HG03432 (cell line): ENCODE measurements around the gene FUT2.
"Not testable (repeated sequence)": the region's sequence is repeated elsewhere in the genome, so short reads cannot be mapped to it uniquely, and the experiment has no call there.

Experiments used
- ATAC-seq: cut with Tn5 transposase; IDR thresholded peaks from one replicate; pipeline ENCODE4 v1.9.1; 2021; ENCODE audit warnings: mild to moderate bottlenecking, moderate library complexity; ENCODE audit not compliant: unreplicated experiment

Gene FUT2

GRCh38 chr19:48670699-48671445 is 24.9 kb upstream of the FUT2 start:
- ATAC-seq = no peak

DNA sequence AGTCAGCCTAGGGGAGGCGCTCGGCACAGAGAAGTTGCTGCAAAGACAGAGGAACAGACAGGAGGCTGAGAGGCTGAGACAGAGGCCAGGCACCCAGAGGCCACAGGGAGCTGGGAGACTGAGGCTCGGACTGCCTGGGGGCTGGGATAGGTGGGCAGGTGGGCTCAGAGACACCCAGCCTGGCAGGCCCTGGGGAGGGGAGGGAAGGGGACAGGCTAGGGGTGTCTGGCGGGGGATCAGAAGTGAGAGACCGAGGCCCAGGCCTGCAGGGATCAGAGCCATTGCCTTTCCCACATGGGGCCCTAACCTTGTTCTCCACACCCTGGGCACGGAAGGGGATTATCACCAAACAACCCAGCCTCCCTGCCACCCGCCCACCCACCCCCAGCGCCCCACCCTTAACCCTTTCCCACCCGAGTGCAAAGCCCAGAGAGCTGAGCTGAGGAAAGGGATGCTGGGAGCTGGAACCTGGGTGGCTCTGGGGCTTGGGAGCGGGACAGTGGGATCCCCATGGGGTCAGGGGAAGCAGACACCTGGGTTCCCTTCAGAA is 24.2 kb upstream of the FUT2 start:
- no peak for ATAC-seq

DNA sequence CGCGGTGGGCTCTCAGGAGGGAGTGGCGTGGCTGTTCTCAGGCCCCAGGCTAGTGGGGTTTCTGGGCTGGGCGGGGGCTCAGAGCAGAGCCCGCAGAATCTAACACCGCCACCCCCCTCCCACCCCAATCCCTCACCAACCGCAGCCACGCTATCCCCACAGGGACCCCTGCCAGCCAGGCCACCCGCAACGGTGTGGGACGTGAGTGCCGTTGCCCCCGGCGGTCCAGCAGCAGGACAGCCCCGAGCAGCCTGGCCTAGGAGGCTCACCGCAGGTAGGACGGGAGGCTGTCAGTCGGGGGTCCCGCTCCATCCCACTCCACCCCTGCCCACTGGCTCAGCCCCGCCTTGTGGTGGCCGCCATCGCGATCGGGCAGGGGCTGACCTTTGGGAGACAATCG is 22.8 kb upstream of the FUT2 start, which contains the start of gene NTN5:
NTN5 (minus strand) TSS at position 24 of the 400 bp plus-strand sequence. CDS start 2,031 bp downstream, outside the sequence.
- no peak for ATAC-seq

DNA sequence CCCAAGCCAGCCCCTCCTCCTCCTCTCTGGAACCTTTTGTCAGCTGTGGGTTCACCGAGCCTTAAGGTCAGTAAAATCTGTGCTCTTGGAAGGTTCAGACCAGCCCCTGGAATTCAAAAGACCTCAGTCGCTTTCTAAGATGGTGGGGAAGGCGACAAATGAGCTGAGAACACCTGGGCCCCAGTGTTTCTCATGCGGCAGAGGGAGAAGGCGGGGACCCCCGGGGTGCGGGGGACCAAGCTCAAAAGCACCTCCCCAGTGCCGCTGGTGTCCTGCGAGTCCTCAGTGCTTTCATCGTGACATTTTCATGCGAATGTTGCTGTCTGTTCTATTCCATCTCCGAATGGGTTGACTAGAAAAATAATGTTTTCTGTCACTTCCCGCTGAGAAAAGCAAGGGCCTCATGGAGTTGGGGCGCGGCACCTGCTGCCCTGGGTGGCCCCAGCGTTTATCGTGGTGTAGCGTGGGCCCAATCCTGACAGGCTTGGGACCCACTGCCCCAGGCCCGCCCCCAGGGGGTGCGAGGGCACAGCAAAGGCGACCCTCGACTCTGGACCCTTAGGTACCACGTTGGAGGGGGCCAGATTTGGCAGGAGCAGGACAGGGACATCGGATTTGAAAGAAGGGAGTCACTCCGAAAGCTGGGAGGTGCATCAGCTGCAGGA is 22.2 kb upstream of the FUT2 start:
- ATAC-seq = no peak

DNA sequence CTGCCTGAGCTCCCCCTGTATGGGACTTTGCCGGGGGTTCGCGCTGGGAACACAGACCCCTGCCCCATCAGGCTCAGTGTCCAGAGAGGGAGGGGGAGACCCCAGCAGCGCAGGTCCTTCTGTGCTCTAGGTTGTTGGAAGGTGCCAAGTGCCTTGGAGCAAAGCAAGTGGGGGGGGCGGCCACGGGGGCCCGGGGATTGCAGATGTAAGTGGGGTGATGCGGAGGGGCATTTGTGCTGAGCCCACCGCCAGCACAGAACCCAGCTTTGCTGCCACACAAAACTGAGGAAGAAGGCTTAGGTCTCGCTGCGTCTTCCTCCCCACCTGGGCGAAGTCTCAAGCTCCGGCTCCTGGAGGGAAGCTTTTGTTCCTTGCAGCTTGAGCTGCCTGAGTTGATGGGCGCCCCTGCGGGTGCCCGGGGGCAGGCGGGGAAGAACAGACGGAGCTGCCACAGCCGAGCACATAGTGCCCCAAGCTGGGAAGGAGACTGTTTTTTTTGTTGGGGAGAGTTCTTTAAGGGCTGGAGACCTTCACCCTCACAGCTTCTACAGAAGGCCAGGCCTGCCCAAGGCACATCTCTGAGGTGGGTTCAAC is 21.5 kb upstream of the FUT2 start:
- ATAC-seq = no peak

- ATAC-seq = no peak
Observed at GRCh38 chr19:48674921-48675824, 20.6 kb upstream of the FUT2 start.

DNA sequence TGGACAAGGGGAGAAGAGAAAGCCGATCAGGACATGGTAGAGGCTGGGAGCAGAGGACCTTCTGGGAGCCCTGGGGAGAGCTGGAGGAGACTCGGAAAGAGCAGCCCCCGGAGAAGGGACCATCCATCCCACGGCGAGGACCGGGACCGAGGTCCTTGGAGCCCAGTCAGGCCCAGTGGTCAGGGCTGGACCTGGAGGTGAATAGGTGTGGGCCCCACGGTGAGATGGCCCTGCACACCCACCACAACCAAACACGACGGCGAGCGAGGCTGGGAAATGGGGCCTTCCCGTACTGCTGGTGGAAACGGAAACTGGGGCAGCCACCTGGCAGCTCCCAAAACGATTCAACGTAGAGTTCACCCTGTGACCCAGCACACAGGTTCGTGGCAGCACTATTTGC is 19.3 kb upstream of the FUT2 start:
- no peak for ATAC-seq

DNA sequence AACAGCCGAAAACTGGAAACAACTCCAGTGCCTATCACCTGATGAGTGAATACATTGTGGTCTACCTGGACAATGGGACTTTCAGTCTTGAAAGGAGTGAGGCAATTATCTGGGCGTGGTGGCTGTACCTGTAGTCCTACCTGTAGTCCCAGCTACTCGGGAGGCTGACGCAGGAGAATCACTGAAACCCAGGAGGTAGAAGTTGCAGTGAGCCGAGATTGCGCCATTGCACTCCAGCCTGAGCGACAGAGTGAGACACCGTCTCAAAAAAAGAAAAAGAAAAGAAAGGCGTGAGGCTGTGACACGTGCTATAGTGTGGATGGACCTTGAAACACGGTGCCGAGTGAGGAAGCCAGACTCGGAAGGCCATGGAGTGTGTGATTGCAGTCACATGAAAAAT is 18.9 kb upstream of the FUT2 start:
- ATAC-seq = no peak

DNA sequence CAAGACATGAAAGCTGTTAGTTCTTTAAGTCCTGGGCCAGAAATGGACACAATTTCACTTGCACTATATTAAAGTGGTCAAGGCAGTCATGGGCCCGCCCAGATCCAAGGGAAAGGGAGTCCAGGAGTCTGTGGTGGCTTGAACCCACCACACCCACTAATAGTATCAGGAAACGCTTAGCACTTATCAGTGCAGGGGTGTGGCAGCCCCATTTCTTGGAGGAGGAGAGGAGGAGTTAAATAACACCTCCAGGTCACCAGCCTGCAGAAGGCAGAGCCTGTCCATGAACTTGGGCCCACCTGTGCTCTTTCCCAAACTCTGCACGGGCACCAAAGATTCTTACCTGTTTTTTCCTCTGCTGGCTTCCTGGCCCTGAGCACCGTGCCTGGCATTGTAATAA is 17.6 kb upstream of the FUT2 start:
- no peak for ATAC-seq

GRCh38 chr19:48680006-48680405 is 15.8 kb upstream of the FUT2 start:
- ATAC-seq = not testable (repeated sequence)

- ATAC-seq = no peak
Observed at GRCh38 chr19:48680436-48681126, 15.2 kb upstream of the FUT2 start.

DNA sequence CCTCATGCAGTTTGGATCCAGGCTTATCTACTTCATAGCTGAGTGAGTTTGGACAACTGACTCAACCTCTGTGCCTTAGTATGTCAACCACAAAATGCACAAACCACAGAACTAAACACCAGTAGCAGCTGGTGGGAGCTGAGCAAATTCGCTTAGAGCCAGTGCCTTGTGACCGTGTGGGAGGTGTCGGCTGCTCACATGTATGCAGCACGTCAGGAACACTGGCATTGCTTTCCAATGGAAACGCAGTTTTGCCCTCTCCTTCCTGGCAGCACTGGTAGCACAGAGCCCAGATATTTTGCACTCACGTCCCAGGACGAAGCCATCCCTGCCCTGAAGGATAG is 14.7 kb upstream of the FUT2 start:
- ATAC-seq = no peak

DNA sequence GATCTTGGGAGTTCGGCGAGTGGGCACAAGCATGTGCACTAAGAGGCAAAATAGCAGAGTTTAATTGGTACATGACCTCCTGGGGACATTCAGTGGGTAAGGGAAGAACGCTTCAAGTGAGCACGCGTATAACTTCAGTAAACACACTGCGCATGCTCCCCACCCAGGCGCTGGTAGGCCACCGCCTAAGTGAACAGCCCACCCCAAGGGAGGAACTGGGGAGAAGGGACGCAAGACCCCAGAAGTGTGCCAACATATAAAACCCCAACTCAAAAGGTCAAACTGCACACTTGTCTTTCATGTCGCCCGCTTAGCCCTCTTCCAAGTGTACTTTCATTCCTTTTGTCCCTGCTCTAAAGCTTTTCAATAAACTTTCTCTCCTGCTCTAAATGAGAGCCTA is 12.4 kb upstream of the FUT2 start:
- no peak for ATAC-seq

- ATAC-seq = no peak
Observed at GRCh38 chr19:48685583-48685982, 10.2 kb upstream of the FUT2 start.

DNA sequence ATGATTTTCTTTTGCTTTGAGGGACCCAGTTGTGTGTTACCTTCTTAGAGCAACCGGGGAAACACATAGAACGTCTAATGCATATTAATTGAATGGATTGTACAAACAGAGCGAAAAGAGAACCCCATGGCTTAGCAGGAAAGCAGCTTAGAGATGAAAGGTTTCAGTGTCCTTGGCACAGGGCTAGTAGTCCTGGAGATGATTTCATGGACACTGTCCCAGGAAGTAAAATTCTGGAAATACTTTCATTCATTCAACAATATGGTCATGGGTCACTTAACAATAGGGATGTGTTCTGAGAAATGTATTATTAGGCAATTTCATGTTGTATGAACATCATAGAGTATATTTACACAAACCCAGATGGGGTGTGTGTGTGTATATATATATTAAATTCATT is 9.7 kb upstream of the FUT2 start:
- ATAC-seq = no peak

DNA sequence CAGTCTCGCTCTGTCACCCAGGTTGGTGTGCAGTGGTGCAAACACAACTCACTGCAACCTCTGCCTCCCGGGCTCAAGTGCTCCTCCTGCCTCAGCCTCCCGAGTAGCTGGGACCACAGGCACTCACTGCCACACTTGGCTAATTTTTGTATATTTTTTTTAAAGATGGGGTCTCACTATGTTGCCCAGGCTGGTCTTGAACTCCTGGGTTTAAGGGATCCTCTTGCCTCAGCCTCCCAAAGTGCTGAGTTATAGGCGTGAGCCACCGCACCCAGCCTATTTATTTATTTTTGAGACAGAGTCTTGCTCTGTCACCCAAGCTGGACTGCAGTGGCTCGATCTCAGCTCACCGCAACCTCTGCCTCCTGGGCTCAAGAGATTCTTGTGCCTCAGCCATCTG is 9.1 kb upstream of the FUT2 start:
- not testable (repeated sequence) for ATAC-seq

GRCh38 chr19:48687776-48688175 is 8.0 kb upstream of the FUT2 start:
- ATAC-seq = no peak

- ATAC-seq = no peak
Observed at GRCh38 chr19:48689449-48689848, 6.3 kb upstream of the FUT2 start.

GRCh38 chr19:48693629-48694028 is 2.1 kb upstream of the FUT2 start:
- ATAC-seq = not testable (repeated sequence)

- no peak for ATAC-seq
Observed at GRCh38 chr19:48696353-48697010, 711 bp downstream of the FUT2 start.
